Uterine smooth muscle cell (primary cell): ENCODE measurements around the gene GRAP2. TPM values are rescaled to one million over a fixed set of nuclear protein-coding genes. Genes with fewer than 3 reads are reported as not detected.

Experiments
- total RNA-seq: library from RNA; depleted of rRNA; stranded (reverse); fragments of >200 nt; gene quantifications from 2 replicates; pipeline ENCODE4 v1.2.3, GENCODE V29; 2014

Gene GRAP2
- not detected in 2 replicates for total RNA-seq

DNA sequence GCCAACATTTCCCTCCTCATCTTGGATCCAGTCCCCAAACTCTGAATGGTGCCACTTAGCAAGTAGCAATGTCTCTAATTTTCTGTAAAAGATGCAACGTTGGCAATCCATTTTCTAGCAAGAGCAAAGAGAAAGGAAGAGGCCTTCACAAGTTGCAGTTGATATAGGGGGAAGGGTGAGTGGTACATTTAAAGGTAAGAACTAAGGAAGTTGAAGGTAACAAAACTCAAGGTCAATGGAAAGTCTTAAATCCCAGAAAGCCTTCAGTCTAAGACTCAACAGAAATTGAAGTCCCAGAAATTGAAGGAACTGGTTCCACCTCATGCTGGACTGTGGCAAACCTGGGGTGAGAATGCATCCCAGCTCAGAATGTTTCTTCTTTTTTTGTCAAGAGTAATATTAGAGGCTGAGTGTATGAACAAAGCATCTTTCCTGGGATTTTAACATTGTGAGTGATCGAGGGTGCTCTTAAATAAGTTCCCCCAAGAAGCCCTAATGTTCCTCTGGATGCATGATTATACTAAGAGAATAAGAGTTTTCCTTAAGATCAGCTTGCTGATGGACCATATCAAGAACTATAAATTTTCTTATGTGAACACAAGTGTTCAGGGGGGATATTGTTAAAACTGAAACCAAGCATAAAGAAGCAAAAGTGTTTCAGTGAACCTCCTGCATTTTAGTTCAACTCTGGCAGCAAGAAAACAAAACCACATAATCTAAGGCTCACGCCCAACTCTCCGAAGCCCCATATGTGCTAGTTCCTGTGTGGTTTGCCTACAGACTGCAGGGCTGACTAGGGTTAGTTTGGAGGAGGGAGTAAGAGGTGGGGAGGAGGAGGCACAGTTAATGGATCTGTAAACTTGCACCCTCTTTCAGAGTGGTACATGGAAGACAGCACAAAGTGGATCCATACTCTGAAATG is at the start of gene GRAP2:
Gene GRAP2, plus strand, starts transcription at position 779 of the 922 bp plus-strand sequence. CDS start 46,023 bp downstream, outside the sequence.

GRCh38 chr22:39893526-39893925 is 7.4 kb upstream of the GRAP2 start, which contains the start of gene ENTHD1:
Gene ENTHD1, minus strand, starts transcription at chr22:39893760. Its CDS starts 6,012 bp downstream, at chr22:39887748.

DNA sequence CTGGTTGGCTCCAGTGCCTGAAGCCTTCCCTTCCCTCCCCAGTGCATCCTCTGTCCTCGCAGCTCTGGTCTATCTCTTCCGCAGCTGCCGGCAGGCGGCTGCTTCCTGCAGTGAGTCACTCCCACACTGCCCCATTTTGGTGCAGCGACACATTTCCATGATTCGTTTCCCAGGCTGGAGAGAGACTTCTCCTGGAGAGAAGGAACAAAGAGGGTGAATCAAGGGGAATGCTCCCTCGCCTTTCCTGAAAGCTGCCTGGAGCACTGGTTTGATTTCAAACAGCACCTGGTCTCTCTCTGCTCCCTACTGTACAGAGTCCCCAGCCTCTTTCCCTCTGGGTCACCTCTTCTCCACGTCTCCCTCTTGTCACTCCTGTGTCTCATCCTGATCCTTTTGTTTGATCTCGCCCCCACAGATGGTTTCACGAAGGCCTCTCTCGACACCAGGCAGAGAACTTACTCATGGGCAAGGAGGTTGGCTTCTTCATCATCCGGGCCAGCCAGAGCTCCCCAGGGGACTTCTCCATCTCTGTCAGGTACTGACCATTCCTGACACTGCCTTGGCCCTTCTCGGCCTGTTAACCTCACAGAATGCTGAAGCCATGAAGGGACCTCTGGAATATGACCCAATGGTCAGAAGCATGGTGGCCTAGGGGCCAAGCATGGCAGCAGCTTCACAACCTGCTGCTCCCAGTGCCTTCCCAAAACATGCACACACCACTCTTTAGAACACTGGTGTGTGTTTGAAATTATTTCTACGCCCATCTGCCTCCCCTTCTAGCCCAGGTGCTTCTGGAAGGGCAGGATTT is 59.0 kb downstream of the GRAP2 start, which contains the start of gene TMA7B:
Gene TMA7B, plus strand, starts transcription at position 758 of the 808 bp plus-strand sequence. CDS start 3,978 bp downstream, outside the sequence.

DNA sequence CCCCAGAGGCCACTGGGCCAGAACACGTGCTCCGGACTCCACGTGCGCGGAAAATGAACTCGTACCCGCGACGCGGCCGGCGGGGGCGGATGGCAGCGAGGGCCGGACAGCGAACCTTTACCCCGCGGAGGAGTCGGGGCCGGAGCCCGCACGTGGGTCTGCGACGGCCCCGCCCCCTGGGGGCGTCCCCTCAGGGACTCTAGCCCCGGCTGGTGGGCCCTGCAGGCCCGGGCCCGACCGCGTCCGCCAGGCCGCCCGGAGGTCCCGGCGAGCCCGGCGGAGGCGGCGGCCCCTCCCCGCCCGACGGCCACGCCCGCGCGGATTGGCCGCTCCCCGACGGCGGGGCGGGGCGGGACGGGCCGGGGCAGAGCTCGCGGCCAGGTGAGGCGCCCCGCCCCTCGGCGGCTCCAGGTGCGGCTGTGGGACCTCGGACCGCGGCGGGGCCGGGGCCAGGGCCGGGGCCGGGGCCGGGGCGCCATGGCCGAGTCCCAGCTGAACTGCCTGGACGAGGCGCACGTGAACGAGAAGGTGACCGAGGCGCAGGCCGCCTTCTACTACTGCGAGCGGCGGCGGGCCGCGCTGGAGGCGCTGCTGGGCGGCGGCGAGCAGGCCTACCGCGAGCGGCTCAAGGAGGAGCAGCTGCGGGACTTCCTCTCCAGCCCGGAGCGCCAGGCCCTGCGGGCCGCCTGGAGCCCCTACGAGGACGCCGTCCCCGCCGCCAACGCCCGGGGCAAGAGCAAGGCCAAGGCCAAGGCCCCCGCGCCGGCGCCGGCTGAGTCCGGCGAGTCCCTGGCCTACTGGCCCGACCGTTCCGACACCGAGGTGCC is 93.9 kb downstream of the GRAP2 start, which contains the start of gene FAM83F:
Gene FAM83F, plus strand, starts transcription at position 389 of the 827 bp plus-strand sequence. Its CDS starts 89 bp downstream, at position 478.

Other genes with a start within 250 kb of the GRAP2 start
- gene ENTHD1, start 7.3 kb upstream of the GRAP2 start, total RNA-seq = not detected in 2 replicates
- not detected in 2 replicates for gene TMA7B, start 59.3 kb downstream of the GRAP2 start, total RNA-seq
- under 0.01 TPM in 1 of 2 replicates, not detected in the other for gene FAM83F, start 93.9 kb downstream of the GRAP2 start, total RNA-seq